ENCODE data around the gene MSX2.

The MSX2 gene

DNA sequence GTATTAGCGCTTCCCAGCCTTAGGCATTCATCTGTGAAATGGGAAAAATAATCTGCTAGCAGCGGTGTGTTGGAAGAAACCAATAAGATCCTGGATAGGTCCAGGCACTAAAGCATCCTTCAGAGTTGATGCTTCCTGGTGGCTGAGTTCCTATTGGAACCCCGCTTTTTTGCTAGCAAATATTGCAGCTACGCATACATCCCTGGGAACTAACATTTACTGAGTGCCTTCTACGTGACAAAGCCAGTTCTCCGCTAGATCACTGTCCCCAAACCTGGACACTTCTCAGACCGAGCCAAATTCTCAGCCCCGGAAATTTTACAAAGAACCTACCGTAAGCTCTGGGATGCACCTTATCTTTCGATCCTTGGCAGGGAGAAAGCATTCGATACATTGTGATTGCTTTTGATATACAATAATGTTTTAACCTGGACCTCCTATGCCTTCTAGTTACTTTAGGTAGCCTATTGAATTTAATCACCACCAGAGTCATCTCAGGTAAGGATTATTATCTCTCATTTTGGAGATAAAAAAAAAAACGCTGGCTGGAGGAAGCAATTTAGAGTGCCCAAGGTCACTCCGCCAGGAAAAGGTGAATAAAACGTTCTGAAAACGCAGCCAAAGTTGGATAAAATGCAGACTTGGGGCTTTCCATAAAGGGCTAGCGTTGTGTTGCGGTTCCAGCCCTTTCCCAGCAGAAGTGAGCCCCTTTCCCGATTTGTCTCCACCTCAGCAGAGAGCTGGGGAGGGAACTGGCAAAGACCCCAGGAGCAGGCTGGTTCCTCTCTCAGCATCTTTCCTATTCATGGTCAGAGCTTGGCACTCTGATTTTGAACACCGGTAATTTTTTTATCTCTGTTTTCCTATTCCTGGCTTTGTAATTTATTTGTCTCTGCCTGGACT is 2.6 kb upstream of the MSX2 start:
- DNase-seq (ENCODE audit: extremely low spot score) = no peak
- TF ChIP-seq, protein P1, sequence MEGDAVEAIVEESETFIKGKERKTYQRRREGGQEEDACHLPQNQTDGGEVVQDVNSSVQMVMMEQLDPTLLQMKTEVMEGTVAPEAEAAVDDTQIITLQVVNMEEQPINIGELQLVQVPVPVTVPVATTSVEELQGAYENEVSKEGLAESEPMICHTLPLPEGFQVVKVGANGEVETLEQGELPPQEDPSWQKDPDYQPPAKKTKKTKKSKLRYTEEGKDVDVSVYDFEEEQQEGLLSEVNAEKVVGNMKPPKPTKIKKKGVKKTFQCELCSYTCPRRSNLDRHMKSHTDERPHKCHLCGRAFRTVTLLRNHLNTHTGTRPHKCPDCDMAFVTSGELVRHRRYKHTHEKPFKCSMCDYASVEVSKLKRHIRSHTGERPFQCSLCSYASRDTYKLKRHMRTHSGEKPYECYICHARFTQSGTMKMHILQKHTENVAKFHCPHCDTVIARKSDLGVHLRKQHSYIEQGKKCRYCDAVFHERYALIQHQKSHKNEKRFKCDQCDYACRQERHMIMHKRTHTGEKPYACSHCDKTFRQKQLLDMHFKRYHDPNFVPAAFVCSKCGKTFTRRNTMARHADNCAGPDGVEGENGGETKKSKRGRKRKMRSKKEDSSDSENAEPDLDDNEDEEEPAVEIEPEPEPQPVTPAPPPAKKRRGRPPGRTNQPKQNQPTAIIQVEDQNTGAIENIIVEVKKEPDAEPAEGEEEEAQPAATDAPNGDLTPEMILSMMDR (IDR thresholded peaks at IDR 0.05; ENCODE audit: control extremely low read depth, extremely low read depth, low read depth, missing control alignments) = no peak
- ChIA-PET POLR2A (no interaction called here), CTCF (no interaction called here)

DNA sequence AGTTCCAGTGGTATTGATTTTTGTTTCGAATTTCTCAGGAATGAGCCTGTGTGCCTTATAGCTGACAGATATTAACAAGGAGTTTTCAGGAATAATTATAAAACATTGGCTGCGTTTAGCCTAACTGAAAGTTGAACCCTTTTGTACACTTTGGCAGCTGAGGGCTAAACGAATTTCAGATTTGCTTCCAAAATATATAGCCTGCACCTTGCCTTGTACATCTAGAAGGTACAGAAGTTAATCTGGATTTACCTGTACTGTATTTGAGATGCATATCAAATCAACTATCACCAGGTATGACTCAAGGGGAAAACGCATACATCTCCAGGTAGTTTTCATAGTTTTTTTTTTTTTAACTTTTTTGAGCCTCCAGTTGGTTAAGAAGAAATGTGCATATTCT is 1.9 kb upstream of the MSX2 start:
- POLR2A ChIA-PET = no interaction called here
- CTCF ChIA-PET = no interaction called here
- TF ChIP-seq, protein P1 (IDR thresholded peaks at IDR 0.05; ENCODE audit: control extremely low read depth, extremely low read depth, low read depth, missing control alignments) = no peak
- no peak for DNase-seq (ENCODE audit: extremely low spot score)

DNA sequence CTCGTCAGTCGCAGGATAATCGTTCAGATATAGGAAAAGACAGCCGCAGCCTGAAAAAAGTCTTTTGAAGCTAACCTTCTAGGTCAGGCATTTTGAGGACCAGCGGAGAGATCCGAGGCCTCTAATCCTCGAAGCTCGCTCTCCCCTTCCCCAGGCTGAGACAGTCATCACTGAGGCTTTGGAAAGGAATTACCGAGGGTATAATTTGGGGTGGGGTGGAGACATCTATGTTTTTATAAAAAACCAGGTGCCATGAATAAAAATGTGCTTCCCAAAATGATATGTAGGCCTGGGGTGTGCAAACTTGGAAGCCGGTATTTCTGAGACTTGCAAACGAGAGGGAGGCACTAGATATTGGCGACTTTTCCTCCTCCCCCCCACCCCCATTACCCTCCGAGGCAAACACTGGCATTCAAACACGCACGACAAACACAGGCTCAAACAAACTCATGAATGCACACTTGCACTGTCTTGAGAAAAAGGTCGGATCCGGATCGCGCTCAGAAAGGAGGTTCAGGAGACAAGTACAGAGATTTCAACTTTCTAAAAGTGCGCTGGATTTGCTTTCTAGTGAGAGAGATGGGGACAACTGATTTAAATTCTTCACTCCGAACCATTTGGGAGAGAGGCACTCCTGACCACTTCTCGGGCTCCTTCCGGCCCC is 935 bp upstream of the MSX2 start:
- ChIA-PET POLR2A (no interaction called here), CTCF (no interaction called here)
- DNase-seq (ENCODE audit: extremely low spot score) = no peak
- TF ChIP-seq, protein P1 (IDR thresholded peaks at IDR 0.05; ENCODE audit: control extremely low read depth, extremely low read depth, low read depth, missing control alignments) = no peak

DNA sequence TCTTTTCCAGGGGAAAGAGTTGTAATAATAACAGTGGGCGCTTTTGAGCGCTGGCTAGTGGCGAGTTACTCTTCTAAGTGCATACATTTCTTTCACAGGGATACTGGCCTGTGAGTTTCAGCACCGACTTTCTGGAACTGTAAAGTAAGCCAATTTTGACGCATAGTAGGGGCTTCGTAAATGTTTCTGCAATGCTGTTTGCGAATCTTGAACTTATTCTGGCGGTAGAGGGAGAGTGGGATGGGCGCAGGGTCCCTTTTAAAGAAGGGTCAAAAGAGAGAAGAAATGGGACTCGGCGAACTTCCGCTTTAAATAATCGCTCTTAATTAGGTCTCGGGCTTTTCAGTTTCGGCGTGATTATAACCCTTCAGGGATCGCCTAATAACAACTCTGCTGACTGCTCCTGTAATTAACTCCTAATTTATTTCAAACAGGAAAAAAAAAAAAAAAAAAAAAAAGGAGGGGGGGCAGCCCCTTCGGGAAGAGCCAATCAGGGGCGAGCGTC is 351 bp upstream of the MSX2 start:
- no peak for DNase-seq (ENCODE audit: extremely low spot score)
- TF ChIP-seq, protein P1 (IDR thresholded peaks at IDR 0.05; ENCODE audit: control extremely low read depth, extremely low read depth, low read depth, missing control alignments) = no peak
- ChIA-PET POLR2A (no interaction called here), CTCF (no interaction called here)

DNA sequence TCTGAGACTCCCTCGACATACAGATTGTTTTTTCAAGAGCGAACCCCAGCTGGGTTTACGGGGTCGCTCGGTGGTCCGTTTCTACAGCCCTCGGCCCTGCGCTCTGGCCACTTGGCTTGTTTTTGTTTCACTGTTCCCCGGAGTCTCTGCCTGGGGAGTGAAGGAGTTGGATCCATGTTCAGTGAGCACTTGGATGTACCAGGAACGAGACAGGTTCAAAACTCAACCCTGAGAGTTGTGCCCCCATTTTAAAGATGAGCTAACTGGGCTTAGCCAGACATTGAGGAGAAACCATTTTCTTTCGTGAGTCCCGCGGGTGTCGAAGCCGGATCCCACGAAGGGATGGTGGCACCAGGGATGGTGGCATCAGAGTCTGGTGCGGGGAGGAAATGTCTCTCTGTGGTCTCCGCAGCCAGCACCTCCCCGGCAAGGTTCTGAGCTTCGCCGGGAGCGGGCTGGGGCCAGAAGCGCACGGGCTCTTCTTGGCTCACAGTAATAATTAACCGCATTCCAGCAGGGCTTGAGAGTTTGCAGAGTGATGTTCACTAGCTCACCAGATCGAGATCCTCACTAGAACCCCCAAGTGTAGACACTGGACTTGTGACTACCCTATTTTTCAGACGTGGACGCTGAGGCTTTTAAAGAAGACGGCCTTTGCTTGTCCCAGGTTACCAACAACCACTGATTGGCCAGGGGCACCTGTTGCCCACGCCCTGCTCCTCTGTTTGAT is 1.0 kb downstream of the MSX2 start:
- no peak for DNase-seq (ENCODE audit: extremely low spot score)
- TF ChIP-seq, protein P1 (IDR thresholded peaks at IDR 0.05; ENCODE audit: control extremely low read depth, extremely low read depth, low read depth, missing control alignments) = no peak
- ChIA-PET CTCF (no interaction called here), POLR2A (no interaction called here)

DNA sequence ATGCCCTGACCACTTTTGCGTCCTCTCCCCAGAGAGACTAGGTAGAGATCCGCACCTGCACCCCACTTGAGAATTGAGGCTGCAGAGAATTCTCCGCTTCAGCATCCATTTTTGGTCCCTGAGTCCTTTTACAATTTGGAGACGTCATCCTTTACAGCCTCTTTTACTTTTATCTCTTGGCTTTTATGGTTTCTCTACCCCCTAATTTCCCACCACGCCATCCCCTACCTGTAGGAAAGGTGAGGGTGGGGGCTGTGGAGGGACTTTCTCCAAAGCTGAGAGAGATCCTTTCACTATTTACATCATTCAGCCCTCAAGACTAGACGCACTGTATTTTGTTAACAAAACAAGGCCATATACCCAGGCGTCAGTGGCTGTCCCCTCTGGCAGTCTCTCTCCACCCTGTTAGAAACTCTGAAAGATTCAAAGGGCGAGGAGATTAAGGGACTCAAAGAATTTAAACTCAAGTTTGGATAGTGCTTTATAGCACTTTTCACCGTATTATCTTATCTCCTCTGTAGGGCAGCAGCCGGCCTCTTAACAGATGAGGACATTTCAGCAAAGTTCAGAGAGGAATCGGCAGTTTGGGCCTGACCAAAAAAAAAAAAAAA is 1.7 kb downstream of the MSX2 start:
- TF ChIP-seq, protein P1 (IDR thresholded peaks at IDR 0.05; ENCODE audit: control extremely low read depth, extremely low read depth, low read depth, missing control alignments) = no peak
- ChIA-PET CTCF (no interaction called here), POLR2A (no interaction called here)

More for the DNA sequence above, 1.7 kb downstream of the MSX2 start:
- DNase-seq (ENCODE audit: extremely low spot score) = no peak
